H7 (cell line): ENCODE results near the gene WEE1. TPM values are rescaled to one million over a fixed set of nuclear protein-coding genes. Genes with fewer than 3 reads are reported as not detected.

ENCODE experiments used
- total RNA-seq: library from RNA; depleted of rRNA; stranded (reverse); fragments of >200 nt; shearing (Covaris generic); gene quantifications from 2 replicates; pipeline ENCODE4 v1.2.3, GENCODE V29; 2014; rRNA removed

WEE1 gene
- total RNA-seq, 1 experiment from 2014 or later, result 125 TPM

Other genes with a start within 250 kb of the WEE1 start
- gene IPO7, start 189.0 kb upstream of the WEE1 start, total RNA-seq, result 147 and 226 TPM in 2 replicates
- 55.7 and 64.1 TPM in 2 replicates for gene ZNF143, start 112.7 kb upstream of the WEE1 start, total RNA-seq
- gene SWAP70, start 90.4 kb downstream of the WEE1 start, total RNA-seq, result 18.5 and 24.3 TPM in 2 replicates